Psoas muscle (tissue), 8 donors: Measurements from ENCODE around the gene CEBPB. TPM values are rescaled to one million over a fixed set of nuclear protein-coding genes. Genes with fewer than 3 reads are reported as not detected.
A peak's percentile ranks its signal among the peaks of the same experiment; 100 is the strongest.

Experiments
- ATAC-seq, 4 donors: fragments of 200-7000 bp; cut with Tn5 transposase; one replicate each; pipeline ENCODE4 v1.9.1; 2020; ENCODE audit warnings: moderate library complexity in 3 of 4, mild to moderate bottlenecking in 2 of 4
- DNase-seq, 2 donors: peaks; one replicate each; pipeline ENCODE4 v3.0.0-alpha.2; 2020
- H3K27ac ChIP-seq: fragments of 200-600 bp; one replicate; pipeline ENCODE4 v1.8.0; 2022
- H3K27me3 ChIP-seq, 3 donors: fragments of 200-600 bp in 1 of 3; one replicate each; pipeline versions ENCODE4 v1.6.1 to v1.8.0; 2013 to 2022; ENCODE audit warnings: low read length in 2 of 3, mild to moderate bottlenecking in 2 of 3, moderate library complexity in 1 of 3; ENCODE audit not compliant: insufficient read depth in 3 of 3
- H3K36me3 ChIP-seq, 2 donors: fragments of 200-600 bp in 1 of 2; one replicate each; pipeline versions ENCODE4 v1.6.1 to v1.8.0; 2013 to 2022; ENCODE audit warnings: low read depth in 1 of 2, mild to moderate bottlenecking in 1 of 2, moderate library complexity in 1 of 2; ENCODE audit not compliant: insufficient read depth in 1 of 2
- H3K4me1 ChIP-seq: fragments of 200-600 bp; one replicate; pipeline ENCODE4 v1.8.0; 2022
- H3K4me3 ChIP-seq: fragments of 200-600 bp; one replicate; pipeline ENCODE4 v1.8.0; 2022; ENCODE audit warnings: mild to moderate bottlenecking
- H3K9me3 ChIP-seq: fragments of 200-600 bp; one replicate; pipeline ENCODE4 v1.8.0; 2022
- WGBS, 3 donors: extraction: QIAGEN DNeasy Blood & Tissue Kit; methylation state at CpG; one replicate each; pipeline versions ENCODE4 v1.1.6 to v1.1.7; 2013; 5-methylcytosine and 5-hydroxymethylcytosine counted together
- intact Hi-C, 2 donors: fragments of 100-400 bp; cut with DNase I; formaldehyde crosslinking; loops; one replicate each; pipeline versions ENCODE4 v1.11.0 to v1.14.2; 2022
- polyA plus RNA-seq, 3 donors: library from polyadenylated mRNA; stranded (reverse); fragments of 200-250 nt; gene quantifications; one replicate each; pipeline ENCODE4 v1.2.3, GENCODE V29; 2013
- total RNA-seq, 4 donors: library from RNA; stranded (reverse); fragmentation: NEBNext Ultra II Directional in 2 of 4; extraction: Animal tissue kit (Norgen Biotek cat#: 25700) in 2 of 4; gene quantifications; one replicate each; pipeline versions ENCODE4 v1.2.1 to v1.2.4, GENCODE V29; 2021 to 2023
- TF ChIP-seq, protein P1 (sequence below): fragments of 200-600 bp; IDR thresholded peaks from one replicate; pipeline ENCODE4 v1.8.0; 2022; ENCODE audit warnings: antibody characterized with exemption
- donor health status: healthy with polysubstance abuse.
- donor health status: DM: no; HTN: no; CAD: no; lungs with moderate emphysema.
- donor health status: Bipolar disorder and iron deficiency.
- donor health status: healthy.
- donor health status: DM: yes; HTN: yes; CAD: no.
- donor health status: DM: no; HTN: no; CAD: no.
- donor health status: DM: no; HTN: no; CAD: no.
- donor health status: DM: yes; HTN: yes; CAD: no.

The CEBPB gene
- total and polyA plus RNA-seq, 7 donors = 38.7 to 445 (median 144) TPM

DNA sequence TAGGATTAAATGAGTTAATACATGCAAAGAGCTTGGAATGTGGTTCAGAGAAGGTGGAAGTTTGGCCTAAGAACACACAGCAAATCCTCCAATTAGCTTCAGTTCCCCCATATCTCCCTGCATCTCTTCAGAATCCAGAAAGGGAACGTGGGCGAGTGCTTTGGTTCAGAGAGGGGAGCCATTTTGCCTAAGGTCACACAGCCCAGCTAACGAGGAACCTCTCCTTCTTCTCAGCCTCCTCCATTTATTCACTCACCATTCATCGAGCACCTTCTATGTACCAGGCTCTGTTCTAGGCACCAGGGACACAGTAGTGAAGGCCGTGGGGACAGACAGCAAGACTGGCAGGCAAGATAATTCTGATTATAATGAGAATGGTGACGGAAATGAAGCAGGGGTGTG is 2.3 kb upstream of the CEBPB start:
- TF ChIP-seq, protein P1, sequence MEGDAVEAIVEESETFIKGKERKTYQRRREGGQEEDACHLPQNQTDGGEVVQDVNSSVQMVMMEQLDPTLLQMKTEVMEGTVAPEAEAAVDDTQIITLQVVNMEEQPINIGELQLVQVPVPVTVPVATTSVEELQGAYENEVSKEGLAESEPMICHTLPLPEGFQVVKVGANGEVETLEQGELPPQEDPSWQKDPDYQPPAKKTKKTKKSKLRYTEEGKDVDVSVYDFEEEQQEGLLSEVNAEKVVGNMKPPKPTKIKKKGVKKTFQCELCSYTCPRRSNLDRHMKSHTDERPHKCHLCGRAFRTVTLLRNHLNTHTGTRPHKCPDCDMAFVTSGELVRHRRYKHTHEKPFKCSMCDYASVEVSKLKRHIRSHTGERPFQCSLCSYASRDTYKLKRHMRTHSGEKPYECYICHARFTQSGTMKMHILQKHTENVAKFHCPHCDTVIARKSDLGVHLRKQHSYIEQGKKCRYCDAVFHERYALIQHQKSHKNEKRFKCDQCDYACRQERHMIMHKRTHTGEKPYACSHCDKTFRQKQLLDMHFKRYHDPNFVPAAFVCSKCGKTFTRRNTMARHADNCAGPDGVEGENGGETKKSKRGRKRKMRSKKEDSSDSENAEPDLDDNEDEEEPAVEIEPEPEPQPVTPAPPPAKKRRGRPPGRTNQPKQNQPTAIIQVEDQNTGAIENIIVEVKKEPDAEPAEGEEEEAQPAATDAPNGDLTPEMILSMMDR = no peak
- Histone ChIP-seq H3K4me1 (no peaks in the 10 kb centered on the region), H3K9me3 (no peaks in the 10 kb centered on the region), H3K36me3 (peaks cover 0 to 10% of the 10 kb centered on the region in 2 donors), H3K4me3 (no peak overlapping the region), H3K27ac (peak overlapping the region; percentile 97), H3K27me3 (no peaks in the 10 kb centered on the region)
- intact Hi-C loops = loop anchor here (2.0 to 10.0 kb wide), 5 partner anchors 194 to 557 kb away; no protein-coding TSS in a partner anchor
- no peak for DNase-seq
- 90 to 93% (median 91%) methylated on average over 6 of the region's 6 CpGs for WGBS, 3 donors
- ATAC-seq = no peak

DNA sequence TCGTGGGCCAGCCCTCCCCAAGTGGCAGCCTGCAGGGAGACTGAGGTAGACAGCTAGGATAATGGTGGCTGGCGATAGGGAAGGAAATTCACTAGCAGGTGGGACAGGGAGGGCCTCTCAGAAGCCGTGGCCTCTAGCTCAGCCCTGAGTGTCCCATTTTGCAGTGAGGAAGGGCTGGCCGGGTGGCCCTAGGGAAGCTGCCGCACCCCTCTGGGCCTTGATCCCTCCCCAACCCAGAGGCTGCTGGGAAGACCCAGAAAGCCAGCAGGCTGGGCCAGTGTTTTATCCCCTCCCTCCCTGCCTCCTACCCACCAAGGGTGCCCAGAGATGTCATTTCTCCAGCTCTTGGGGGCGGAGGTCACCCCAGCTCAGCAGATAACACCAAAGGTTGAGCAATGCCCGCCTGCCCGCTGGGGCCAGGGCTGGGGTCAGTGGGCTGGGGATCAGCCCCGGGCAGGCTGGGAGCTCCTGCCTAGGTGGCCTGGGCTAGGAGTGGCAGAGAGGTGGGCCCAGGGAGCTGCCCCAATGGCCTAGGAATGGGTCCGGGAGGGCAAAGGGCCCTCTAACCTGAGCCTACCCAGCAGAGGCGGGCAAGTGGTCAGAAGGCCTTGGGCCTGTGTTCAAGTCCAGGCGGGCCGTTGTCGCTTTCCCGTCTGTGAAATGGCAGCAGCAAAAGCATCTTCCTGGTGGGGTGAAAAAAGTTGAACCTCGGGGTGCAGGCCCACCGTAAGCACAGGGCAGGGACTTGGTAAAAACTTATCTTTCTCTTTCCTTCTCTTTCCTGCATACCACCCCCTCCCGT is 1.6 kb upstream of the CEBPB start:
- intact Hi-C loops = loop anchor here (2.0 to 10.0 kb wide), 5 partner anchors 193 to 556 kb away; no protein-coding TSS in a partner anchor
- H3K27me3 ChIP-seq = no peaks in the 10 kb centered on the region
- H3K4me1 ChIP-seq = no peaks in the 10 kb centered on the region
- H3K36me3 ChIP-seq = peaks cover 0 to 10% of the 10 kb centered on the region in 2 donors
- peak overlapping the region; percentile 97 for H3K27ac ChIP-seq
- DNase-seq = peak in 1 of 2 donors; percentile 35
- WGBS, 3 donors = 83 to 91% (median 84%) methylated on average over 18 of the region's 18 CpGs
- no peak for ATAC-seq
- TF ChIP-seq, protein P1 = no peak
- H3K9me3 ChIP-seq = no peaks in the 10 kb centered on the region
- H3K4me3 ChIP-seq = no peak overlapping the region

- peak in 3 of 4 donors; percentile 3 to 13 (median 9) for ATAC-seq
- TF ChIP-seq, protein P1 = no peak
Measured at GRCh38 chr20:50189681-50190250, 864 bp upstream of the CEBPB start.

DNA sequence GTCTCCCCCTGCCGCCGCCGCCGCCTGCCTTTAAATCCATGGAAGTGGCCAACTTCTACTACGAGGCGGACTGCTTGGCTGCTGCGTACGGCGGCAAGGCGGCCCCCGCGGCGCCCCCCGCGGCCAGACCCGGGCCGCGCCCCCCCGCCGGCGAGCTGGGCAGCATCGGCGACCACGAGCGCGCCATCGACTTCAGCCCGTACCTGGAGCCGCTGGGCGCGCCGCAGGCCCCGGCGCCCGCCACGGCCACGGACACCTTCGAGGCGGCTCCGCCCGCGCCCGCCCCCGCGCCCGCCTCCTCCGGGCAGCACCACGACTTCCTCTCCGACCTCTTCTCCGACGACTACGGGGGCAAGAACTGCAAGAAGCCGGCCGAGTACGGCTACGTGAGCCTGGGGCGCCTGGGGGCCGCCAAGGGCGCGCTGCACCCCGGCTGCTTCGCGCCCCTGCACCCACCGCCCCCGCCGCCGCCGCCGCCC is 474 bp downstream of the CEBPB start:
- ATAC-seq = no peak

More at GRCh38 chr20:50189681-50190250, 864 bp upstream of the CEBPB start:
- Histone ChIP-seq H3K9me3 (no peaks in the 10 kb centered on the region), H3K27ac (peak overlapping the region; percentile 97), H3K4me1 (no peaks in the 10 kb centered on the region), H3K4me3 (peak overlapping the region; percentile 86), H3K27me3 (no peaks in the 10 kb centered on the region), H3K36me3 (peaks cover 0 to 10% of the 10 kb centered on the region in 2 donors)
- peak; percentile 65 to 78 for DNase-seq
- intact Hi-C loops = loop anchor here (2.0 to 10.0 kb wide), 7 partner anchors 103 to 555 kb away; no protein-coding TSS in a partner anchor
- WGBS, 3 donors = 41 to 42% (median 41%) methylated on average over 27 to 29 of the region's 29 CpGs

More for the DNA sequence above, 474 bp downstream of the CEBPB start:
- WGBS, 3 donors = 0 to 1% (median 1%) methylated on average over 34 to 69 of the region's 69 CpGs
- Histone ChIP-seq H3K27ac (peak overlapping the region; percentile 97), H3K9me3 (no peaks in the 10 kb centered on the region), H3K4me1 (no peaks in the 10 kb centered on the region), H3K36me3 (peaks cover 0 to 10% of the 10 kb centered on the region in 2 donors), H3K27me3 (no peaks in the 10 kb centered on the region), H3K4me3 (peak overlapping the region; percentile 86)
- intact Hi-C loops = loop anchor here (5.0 kb wide), 2 partner anchors 101 to 206 kb away; no protein-coding TSS in a partner anchor
- TF ChIP-seq, protein P1 = no peak
- DNase-seq = peak; percentile 74 to 81
